PC-3 (cell line): ENCODE measurements around the gene PTCD2. TPM values are rescaled to one million over a fixed set of nuclear protein-coding genes. Genes with fewer than 3 reads are reported as not detected.

Experiments used
- ATAC-seq: fragments of 200-7000 bp; cut with Tn5 transposase; 2 replicates; pipeline ENCODE4 v1.9.1; 2020; ENCODE audit warnings: mild to moderate bottlenecking, moderate library complexity
- BruUV-seq: library from RNA; stranded (reverse); fragments of 400-500 nt; replicated peaks from 2 replicates; lab custom pipeline; 2021; lab: Mats Ljungman, UMichigan
- CTCF ChIA-PET: fragments of 300-600 bp; sonication (Branson Sonifier 250); formaldehyde crosslinking; loops from one replicate; lab custom pipeline; 2022; ENCODE audit warnings: antibody characterized with exemption; lab: Charles Lee
- POLR2A ChIA-PET: fragments of 300-600 bp; sonication (Branson Sonifier 250); formaldehyde crosslinking; loops from one replicate; lab custom pipeline; 2022; ENCODE audit warnings: antibody characterized with exemption; ENCODE audit not compliant: unreplicated experiment; lab: Charles Lee
- DNase-seq: peaks from one replicate; pipeline ENCODE4 v3.0.0-alpha.2; 2015
- H2AFZ ChIP-seq: fragments of 300-600 bp; sonication (generic); 2 replicates; pipeline ENCODE4 v1.6.0; 2016; ENCODE audit warnings: antibody characterized with exemption, low read length
- H3F3A ChIP-seq: fragments of 300-600 bp; sonication (generic); one replicate; pipeline ENCODE4 v1.6.0; 2017; ENCODE audit warnings: antibody characterized with exemption, low read length, control low read depth, mild to moderate bottlenecking; ENCODE audit not compliant: unreplicated experiment
- H3K27ac ChIP-seq: fragments of 300-600 bp; sonication (generic); 2 replicates; pipeline ENCODE4 v1.5.1; 2016; ENCODE audit warnings: mild to moderate bottlenecking, low read length
- H3K27me3 ChIP-seq: fragments of 300-600 bp; sonication (generic); 2 replicates; pipeline ENCODE4 v1.6.1; 2016; ENCODE audit warnings: low read length, mixed read lengths
- H3K36me3 ChIP-seq: fragments of 300-600 bp; sonication (generic); 2 replicates; pipeline ENCODE4 v1.6.1; 2016; ENCODE audit warnings: low read depth, mixed run types, low read length, mixed read lengths
- H3K4me1 ChIP-seq: fragments of 300-600 bp; sonication (generic); 2 replicates; pipeline ENCODE4 v1.5.1; 2016; ENCODE audit warnings: low read length; ENCODE audit not compliant: insufficient read depth
- H3K4me2 ChIP-seq: fragments of 300-600 bp; sonication (generic); 2 replicates; pipeline ENCODE4 v1.6.0; 2016; ENCODE audit warnings: low read length
- H3K4me3 ChIP-seq: fragments of 300-600 bp; sonication (generic); 2 replicates; pipeline ENCODE4 v1.5.1; 2016; ENCODE audit warnings: mild to moderate bottlenecking, low read length, mixed read lengths
- H3K79me2 ChIP-seq: fragments of 300-600 bp; sonication (generic); 2 replicates; pipeline ENCODE4 v1.6.1; 2017; ENCODE audit warnings: low read length, mixed read lengths
- H3K9ac ChIP-seq: fragments of 300-600 bp; sonication (generic); 2 replicates; pipeline ENCODE4 v1.6.0; 2016; ENCODE audit warnings: mild to moderate bottlenecking, low read length
- H3K9me2 ChIP-seq: fragments of 300-600 bp; sonication (generic); replicated peaks from 2 replicates; pipeline ENCODE4 v1.6.1; 2016; ENCODE audit warnings: mixed run types, low read length, mixed read lengths
- H3K9me3 ChIP-seq: fragments of 300-600 bp; sonication (generic); 2 replicates; pipeline ENCODE4 v1.6.1; 2016; ENCODE audit warnings: low read length, mixed read lengths
- H4K20me1 ChIP-seq: fragments of 300-600 bp; sonication (generic); 2 replicates; pipeline ENCODE4 v1.6.1; 2016; ENCODE audit warnings: low read length, mixed read lengths
- CTCF ChIP-seq: fragments of 300-600 bp; sonication (generic); conservative IDR thresholded peaks from 2 replicates; pipeline ENCODE4 v1.5.1; 2017; ENCODE audit warnings: antibody characterized with exemption, low read depth, mild to moderate bottlenecking, low read length
- EZH2 ChIP-seq: fragments of 300-600 bp; sonication (generic); IDR thresholded peaks from one replicate; pipeline ENCODE4 v1.6.1; 2017; ENCODE audit warnings: antibody characterized with exemption, mild to moderate bottlenecking, low read length; ENCODE audit not compliant: unreplicated experiment
- EZH2phosphoT487 ChIP-seq: fragments of 300-600 bp; sonication (generic); IDR thresholded peaks from 2 replicates; pipeline ENCODE4 v1.6.1; 2018; ENCODE audit warnings: mild to moderate bottlenecking, antibody characterized with exemption, low read length, borderline replicate concordance
- intact Hi-C: fragments of 100-400 bp; cut with micrococcal nuclease; formaldehyde crosslinking; loops from 2 replicates; pipeline ENCODE4 v1.9.0; 2023
- total RNA-seq: library from RNA; depleted of rRNA; stranded (reverse); fragments of >200 nt; gene quantifications from 2 replicates; pipeline ENCODE4 v1.2.3, GENCODE V29; 2014

PTCD2 gene
- total RNA-seq, 1 experiment from 2014 or later, result 3.4 TPM

- no peak overlapping the region for H3K4me3 ChIP-seq
- H3K36me3 ChIP-seq, result no peaks in the 10 kb centered on the region; the same call in 1 of the 2 replicates
- ChIA-PET CTCF (no interaction called here), POLR2A (interaction anchor here (0.7 kb wide), 1 partner anchor 25 kb away, joined by 4 read pairs; no protein-coding TSS in a partner anchor)
- no peaks in the 10 kb centered on the region for H3K9me3 ChIP-seq
- H3K9ac ChIP-seq, result no peak overlapping the region
- intact Hi-C loops, result loop anchor here (5.0 kb wide), 1 partner anchor 36 kb away; no protein-coding TSS in a partner anchor
- H3K4me1 ChIP-seq, result no peaks in the 10 kb centered on the region
- no peaks in the 10 kb centered on the region for H3K79me2 ChIP-seq
- no peak for ATAC-seq
- no peak for TF ChIP-seq EZH2
- no peak for TF ChIP-seq EZH2phosphoT487
- TF ChIP-seq CTCF, result no peak
- H2AFZ ChIP-seq, result no peak overlapping the region
- H3K27ac ChIP-seq, result no peak overlapping the region
- no TSS peak for BruUV-seq
- no peaks in the 10 kb centered on the region for H3F3A ChIP-seq
- no peak for DNase-seq
- H3K27me3 ChIP-seq, result no peaks in the 10 kb centered on the region
- H3K9me2 ChIP-seq, result no peaks in the 10 kb centered on the region
- H4K20me1 ChIP-seq, result no peaks in the 10 kb centered on the region
- H3K4me2 ChIP-seq, result no peak overlapping the region
Observed at GRCh38 chr5:72282878-72283277, 37.3 kb upstream of the PTCD2 start.

- Histone ChIP-seq H3F3A (no peaks in the 10 kb centered on the region), H3K4me3 (no peak overlapping the region), H3K4me2 (no peak overlapping the region), H3K27ac (no peak overlapping the region), H2AFZ (no peak overlapping the region), H4K20me1 (no peaks in the 10 kb centered on the region), H3K9me2 (no peaks in the 10 kb centered on the region), H3K9ac (no peak overlapping the region), H3K36me3 (no peaks in the 10 kb centered on the region; the same call in 1 of the 2 replicates), H3K4me1 (no peaks in the 10 kb centered on the region), H3K9me3 (no peaks in the 10 kb centered on the region), H3K79me2 (no peaks in the 10 kb centered on the region), H3K27me3 (no peaks in the 10 kb centered on the region)
- POLR2A ChIA-PET, result no interaction called here
- intact Hi-C loops, result loop anchor here (5.0 kb wide), 1 partner anchor 36 kb away; no protein-coding TSS in a partner anchor
- TF ChIP-seq EZH2phosphoT487, result no peak
- TF ChIP-seq CTCF, result no peak
- no peak for TF ChIP-seq EZH2
- CTCF ChIA-PET, result no interaction called here
- no peak for DNase-seq
- no peak for ATAC-seq
- BruUV-seq, result no TSS peak
Observed at GRCh38 chr5:72283358-72283757, 36.8 kb upstream of the PTCD2 start.

- Histone ChIP-seq H3K9me2 (no peaks in the 10 kb centered on the region), H3K9ac (no peak overlapping the region), H3K4me1 (no peaks in the 10 kb centered on the region), H3K4me2 (no peak overlapping the region), H3K4me3 (no peak overlapping the region), H3K9me3 (no peaks in the 10 kb centered on the region), H3F3A (no peaks in the 10 kb centered on the region), H3K27ac (no peak overlapping the region), H3K27me3 (no peaks in the 10 kb centered on the region), H3K79me2 (no peaks in the 10 kb centered on the region), H2AFZ (no peak overlapping the region), H4K20me1 (no peaks in the 10 kb centered on the region), H3K36me3 (no peaks in the 10 kb centered on the region)
- ATAC-seq (no peak), DNase-seq (no peak)
- no peak for TF ChIP-seq CTCF
- no peak for TF ChIP-seq EZH2phosphoT487
- no peak for TF ChIP-seq EZH2
- POLR2A ChIA-PET, result no interaction called here
- intact Hi-C loops, result loop anchor here (5.0 kb wide), 1 partner anchor 37 kb away; no protein-coding TSS in a partner anchor
- CTCF ChIA-PET, result no interaction called here
- no TSS peak for BruUV-seq
Observed at GRCh38 chr5:72284559-72285423, 35.4 kb upstream of the PTCD2 start.
